Lower lobe of right lung (tissue), 2 donors: ENCODE measurements around the gene SLC22A3. TPM values are rescaled to one million over a fixed set of nuclear protein-coding genes. Genes with fewer than 3 reads are reported as not detected.

Source experiments
- ATAC-seq, 2 donors: fragments of 200-7000 bp; cut with Tn5 transposase; one replicate each; pipeline ENCODE4 v1.9.1; 2020 to 2022; ENCODE audit warnings: mild to moderate bottlenecking in 2 of 2, moderate library complexity in 2 of 2
- DNase-seq: peaks from one replicate; pipeline ENCODE4 v3.0.0-alpha.2; 2020
- H3K27ac ChIP-seq: fragments of 200-600 bp; one replicate; pipeline ENCODE4 v1.8.0; 2022
- H3K27me3 ChIP-seq: fragments of 200-600 bp; one replicate; pipeline ENCODE4 v1.8.0; 2022; ENCODE audit warnings: low read depth
- H3K36me3 ChIP-seq: fragments of 200-600 bp; one replicate; pipeline ENCODE4 v1.8.0; 2022; ENCODE audit warnings: mild to moderate bottlenecking
- H3K4me1 ChIP-seq: fragments of 200-600 bp; one replicate; pipeline ENCODE4 v1.8.0; 2022
- H3K4me3 ChIP-seq: fragments of 200-600 bp; one replicate; pipeline ENCODE4 v1.8.0; 2022; ENCODE audit warnings: mild to moderate bottlenecking
- H3K9me3 ChIP-seq: fragments of 200-600 bp; one replicate; pipeline ENCODE4 v1.8.0; 2022
- intact Hi-C: fragments of 100-400 bp; cut with DNase I; formaldehyde crosslinking; loops from one replicate; pipeline ENCODE4 v1.11.0; 2022
- total RNA-seq: library from RNA; stranded (reverse); fragmentation: NEBNext Ultra II Directional; extraction: Animal tissue kit (Norgen Biotek cat#: 25700); gene quantifications from one replicate; pipeline ENCODE4 v1.2.1, GENCODE V29; 2021
- TF ChIP-seq, protein P1 (sequence below): fragments of 200-600 bp; IDR thresholded peaks from one replicate; pipeline ENCODE4 v1.8.0; 2022; ENCODE audit warnings: antibody characterized with exemption, mild to moderate bottlenecking
- donor health status: DM: no; HTN: yes; CAD: no; lungs with severe emphysema.

SLC22A3 gene
- total RNA-seq, 1 donor from 2014 or later, result 37.7 TPM

DNA sequence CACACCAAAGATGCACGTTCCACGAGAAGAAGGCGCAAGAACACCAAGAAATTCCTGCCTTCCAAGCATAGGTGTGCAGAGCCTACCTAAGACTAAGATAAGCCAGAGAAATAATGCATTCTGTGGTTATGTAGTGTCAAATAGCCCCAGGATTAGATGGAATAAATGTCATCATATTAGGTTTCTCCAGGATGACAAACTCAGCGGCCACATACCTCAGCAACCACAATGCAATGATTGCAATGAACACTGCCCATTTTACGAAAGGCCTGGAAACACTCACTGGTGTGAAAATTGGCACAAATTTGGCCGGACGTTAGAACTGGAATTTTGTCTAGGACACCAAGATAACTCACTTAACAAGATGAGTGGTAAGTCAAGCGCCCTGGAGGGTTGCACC is 129.7 kb downstream of the SLC22A3 start:
- Histone ChIP-seq H3K27ac (no peak overlapping the region), H3K9me3 (no peaks in the 10 kb centered on the region), H3K4me1 (no peaks in the 10 kb centered on the region), H3K27me3 (no peaks in the 10 kb centered on the region), H3K4me3 (no peak overlapping the region), H3K36me3 (no peaks in the 10 kb centered on the region)
- ATAC-seq, result no peak
- intact Hi-C loops, result no loop called here
- TF ChIP-seq, protein P1, sequence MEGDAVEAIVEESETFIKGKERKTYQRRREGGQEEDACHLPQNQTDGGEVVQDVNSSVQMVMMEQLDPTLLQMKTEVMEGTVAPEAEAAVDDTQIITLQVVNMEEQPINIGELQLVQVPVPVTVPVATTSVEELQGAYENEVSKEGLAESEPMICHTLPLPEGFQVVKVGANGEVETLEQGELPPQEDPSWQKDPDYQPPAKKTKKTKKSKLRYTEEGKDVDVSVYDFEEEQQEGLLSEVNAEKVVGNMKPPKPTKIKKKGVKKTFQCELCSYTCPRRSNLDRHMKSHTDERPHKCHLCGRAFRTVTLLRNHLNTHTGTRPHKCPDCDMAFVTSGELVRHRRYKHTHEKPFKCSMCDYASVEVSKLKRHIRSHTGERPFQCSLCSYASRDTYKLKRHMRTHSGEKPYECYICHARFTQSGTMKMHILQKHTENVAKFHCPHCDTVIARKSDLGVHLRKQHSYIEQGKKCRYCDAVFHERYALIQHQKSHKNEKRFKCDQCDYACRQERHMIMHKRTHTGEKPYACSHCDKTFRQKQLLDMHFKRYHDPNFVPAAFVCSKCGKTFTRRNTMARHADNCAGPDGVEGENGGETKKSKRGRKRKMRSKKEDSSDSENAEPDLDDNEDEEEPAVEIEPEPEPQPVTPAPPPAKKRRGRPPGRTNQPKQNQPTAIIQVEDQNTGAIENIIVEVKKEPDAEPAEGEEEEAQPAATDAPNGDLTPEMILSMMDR, result no peak
- no peak for DNase-seq

DNA sequence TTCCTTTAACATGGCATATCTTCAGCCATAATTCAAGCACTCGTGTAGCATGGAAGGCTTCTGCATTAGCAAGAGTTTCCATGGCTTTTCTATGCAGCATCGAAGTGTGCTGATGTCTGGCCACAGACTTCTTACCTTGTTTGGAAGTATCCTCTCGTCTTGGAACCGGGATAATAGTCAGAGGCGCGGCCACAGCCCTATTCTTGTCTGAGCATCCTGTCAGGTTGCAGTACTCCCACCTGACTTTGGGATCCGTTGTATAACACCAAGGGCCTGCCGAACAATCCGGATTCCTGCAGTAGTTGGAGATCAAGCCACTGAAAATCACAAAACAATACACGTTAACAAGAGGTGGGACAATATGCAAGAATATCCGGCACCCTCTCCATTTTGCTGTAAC is 138.9 kb downstream of the SLC22A3 start:
- no peak for ATAC-seq
- H3K36me3 ChIP-seq, result no peaks in the 10 kb centered on the region
- intact Hi-C loops, result no loop called here

DNA sequence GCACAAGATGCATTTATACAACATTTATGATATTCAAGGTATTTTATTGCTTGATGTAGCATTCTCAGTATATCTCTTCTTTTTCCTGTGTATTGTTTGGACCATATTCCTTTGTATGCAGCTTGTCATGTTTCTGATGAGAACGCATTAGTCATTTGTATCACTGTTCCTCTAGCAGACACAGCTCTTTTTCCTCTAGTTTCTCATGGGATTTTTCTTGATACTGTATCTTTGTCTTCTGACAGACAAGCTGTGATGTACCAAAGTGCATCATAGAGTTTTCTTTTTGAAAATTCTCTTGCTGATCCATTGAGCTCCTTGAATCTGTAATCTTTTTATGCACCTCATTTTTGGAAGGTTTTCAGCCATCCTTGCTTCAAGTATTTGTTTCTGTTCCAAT is 140.9 kb downstream of the SLC22A3 start:
- Histone ChIP-seq H3K27me3 (no peaks in the 10 kb centered on the region), H3K36me3 (no peaks in the 10 kb centered on the region), H3K27ac (no peak overlapping the region), H3K4me1 (no peaks in the 10 kb centered on the region), H3K4me3 (no peak overlapping the region), H3K9me3 (no peaks in the 10 kb centered on the region)
- DNase-seq (no peak), ATAC-seq (no peak)
- TF ChIP-seq, protein P1, result no peak
- intact Hi-C loops, result no loop called here

More for the DNA sequence above, 138.9 kb downstream of the SLC22A3 start:
- Histone ChIP-seq H3K4me1 (no peaks in the 10 kb centered on the region), H3K27me3 (no peaks in the 10 kb centered on the region), H3K4me3 (no peak overlapping the region), H3K9me3 (no peaks in the 10 kb centered on the region), H3K27ac (no peak overlapping the region)
- DNase-seq, result no peak
- TF ChIP-seq, protein P1, result no peak

DNA sequence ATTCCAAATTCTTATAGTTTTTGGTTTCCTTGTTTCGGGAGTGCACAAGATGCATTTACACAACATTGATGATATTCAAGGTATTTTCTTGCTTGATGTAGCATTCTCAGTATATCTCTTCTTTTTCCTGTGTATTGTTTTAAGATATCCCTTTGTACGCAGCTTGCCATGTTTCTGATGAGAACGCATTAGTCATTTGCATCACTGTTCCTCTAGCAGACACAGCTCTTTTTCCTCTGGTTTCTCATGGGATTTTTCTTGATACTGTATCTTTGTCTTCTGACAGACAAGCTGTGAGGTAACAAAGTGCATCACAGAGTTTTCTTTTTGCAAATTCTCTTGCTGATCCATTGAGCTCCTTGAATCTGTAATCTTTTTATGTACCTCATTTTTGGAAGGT is 146.4 kb downstream of the SLC22A3 start:
- ATAC-seq, result no peak
- Histone ChIP-seq H3K9me3 (no peaks in the 10 kb centered on the region), H3K4me1 (no peaks in the 10 kb centered on the region), H3K27ac (no peak overlapping the region), H3K27me3 (no peaks in the 10 kb centered on the region), H3K36me3 (no peaks in the 10 kb centered on the region), H3K4me3 (no peak overlapping the region)
- TF ChIP-seq, protein P1, result no peak
- DNase-seq, result no peak
- intact Hi-C loops, result no loop called here

GRCh38 chr6:160500639-160501038 is 152.5 kb downstream of the SLC22A3 start:
- Histone ChIP-seq H3K4me3 (no peak overlapping the region), H3K9me3 (peaks cover 14% of the 10 kb centered on the region), H3K36me3 (no peaks in the 10 kb centered on the region), H3K27ac (no peak overlapping the region), H3K4me1 (no peaks in the 10 kb centered on the region), H3K27me3 (no peaks in the 10 kb centered on the region)
- TF ChIP-seq, protein P1, result no peak
- ATAC-seq, result no peak
- DNase-seq, result no peak
- intact Hi-C loops, result no loop called here

Other genes with a start within 250 kb of the SLC22A3 start
- gene SLC22A1, start 226.6 kb upstream of the SLC22A3 start, total RNA-seq, result 2.6 TPM
- not detected for gene SLC22A2, start 89.6 kb upstream of the SLC22A3 start, total RNA-seq